Nephron (organoid): ENCODE data around the gene DPP6.

ENCODE experiments used
- H3K27ac Mint-ChIP-seq, 3 experiments: 2 replicates each; pipeline ENCODE4 v1.8.0; 2020; ENCODE audit warnings: mixed read lengths in 3 of 3, mild to moderate bottlenecking in 2 of 3, moderate library complexity in 1 of 3
- H3K27me3 Mint-ChIP-seq: 2 replicates; pipeline ENCODE4 v1.8.0; 2021; ENCODE audit warnings: low read depth, mild to moderate bottlenecking, moderate library complexity, mixed read lengths
- H3K36me3 Mint-ChIP-seq: 2 replicates; pipeline ENCODE4 v1.8.0; 2020; ENCODE audit warnings: low read depth, mixed read lengths
- H3K4me1 Mint-ChIP-seq: 2 replicates; pipeline ENCODE4 v1.8.0; 2020; ENCODE audit warnings: mixed read lengths
- H3K4me3 Mint-ChIP-seq, 3 experiments: 2 replicates each; pipeline ENCODE4 v1.8.0; 2020; ENCODE audit warnings: mild to moderate bottlenecking in 3 of 3, mixed read lengths in 3 of 3, moderate library complexity in 2 of 3
- H3K9me3 Mint-ChIP-seq: 2 replicates; pipeline ENCODE4 v1.8.0; 2020; ENCODE audit warnings: mixed read lengths
- TF ChIP-seq, protein P1 (sequence below), 3 experiments: fragments of 200-600 bp; sonication (generic); IDR thresholded peaks; one replicate each; pipeline ENCODE4 v1.5.0; 2021; ENCODE audit warnings: antibody characterized with exemption in 3 of 3; ENCODE audit not compliant: unreplicated experiment in 3 of 3

The DPP6 gene

DNA sequence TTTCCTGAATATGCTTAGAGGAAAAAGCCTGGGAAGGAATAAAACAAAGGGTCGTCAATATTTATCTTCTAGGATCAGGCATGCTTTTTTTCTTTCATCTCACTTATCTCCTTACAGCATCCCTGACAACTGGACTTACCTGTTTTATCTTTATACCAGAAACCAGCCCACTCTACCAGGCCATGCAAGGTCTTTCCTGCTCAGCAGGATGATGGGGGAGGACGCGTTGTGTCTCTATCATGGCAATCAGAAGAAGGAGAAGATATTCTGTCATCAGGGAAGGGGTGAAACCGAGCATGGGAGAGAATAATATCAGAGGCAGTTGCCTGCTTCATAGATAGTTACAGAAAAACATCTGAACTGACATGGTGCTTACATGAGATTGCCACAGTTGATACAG is 445.6 kb downstream of the DPP6 start:
- Mint-ChIP-seq H3K27me3 (peaks cover 5% of the 10 kb centered on the region), H3K4me3 (no peak overlapping the region), H3K4me1 (no peaks in the 10 kb centered on the region), H3K9me3 (peaks cover 16% of the 10 kb centered on the region), H3K27ac (no peak overlapping the region), H3K36me3 (no peaks in the 10 kb centered on the region)
- TF ChIP-seq, protein P1, sequence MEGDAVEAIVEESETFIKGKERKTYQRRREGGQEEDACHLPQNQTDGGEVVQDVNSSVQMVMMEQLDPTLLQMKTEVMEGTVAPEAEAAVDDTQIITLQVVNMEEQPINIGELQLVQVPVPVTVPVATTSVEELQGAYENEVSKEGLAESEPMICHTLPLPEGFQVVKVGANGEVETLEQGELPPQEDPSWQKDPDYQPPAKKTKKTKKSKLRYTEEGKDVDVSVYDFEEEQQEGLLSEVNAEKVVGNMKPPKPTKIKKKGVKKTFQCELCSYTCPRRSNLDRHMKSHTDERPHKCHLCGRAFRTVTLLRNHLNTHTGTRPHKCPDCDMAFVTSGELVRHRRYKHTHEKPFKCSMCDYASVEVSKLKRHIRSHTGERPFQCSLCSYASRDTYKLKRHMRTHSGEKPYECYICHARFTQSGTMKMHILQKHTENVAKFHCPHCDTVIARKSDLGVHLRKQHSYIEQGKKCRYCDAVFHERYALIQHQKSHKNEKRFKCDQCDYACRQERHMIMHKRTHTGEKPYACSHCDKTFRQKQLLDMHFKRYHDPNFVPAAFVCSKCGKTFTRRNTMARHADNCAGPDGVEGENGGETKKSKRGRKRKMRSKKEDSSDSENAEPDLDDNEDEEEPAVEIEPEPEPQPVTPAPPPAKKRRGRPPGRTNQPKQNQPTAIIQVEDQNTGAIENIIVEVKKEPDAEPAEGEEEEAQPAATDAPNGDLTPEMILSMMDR (IDR thresholded peaks at IDR 0.05; ENCODE audit: unreplicated experiment in 3 of 3) = no peak

DNA sequence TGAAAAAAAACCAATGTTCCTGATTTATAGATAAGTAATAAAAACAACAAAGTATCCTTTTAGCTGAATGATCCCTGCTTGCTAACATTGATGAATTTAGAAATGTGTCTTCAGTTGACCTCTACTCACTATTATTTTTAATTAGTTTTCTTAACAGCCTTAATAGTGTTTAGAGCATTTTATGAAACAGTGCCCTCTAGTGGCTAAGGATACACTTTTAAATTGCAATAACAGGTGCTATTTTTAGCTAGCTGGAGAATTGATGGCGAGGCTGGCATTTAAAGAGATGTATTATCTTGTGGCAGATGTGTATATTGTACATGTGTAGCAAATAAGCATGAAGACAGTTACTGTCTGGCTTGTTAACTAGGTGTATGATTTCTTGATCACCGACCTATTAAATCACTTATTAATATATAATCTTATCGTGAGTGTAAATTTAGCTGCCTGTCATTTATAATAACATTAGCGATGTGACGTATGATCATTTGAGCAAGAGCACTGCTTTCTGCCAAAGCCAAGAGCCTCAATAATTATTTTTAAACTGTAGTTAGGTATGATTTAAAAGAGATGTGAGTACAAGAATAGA is 451.9 kb downstream of the DPP6 start:
- Mint-ChIP-seq H3K4me3 (no peak overlapping the region), H3K4me1 (no peaks in the 10 kb centered on the region), H3K27me3 (no peaks in the 10 kb centered on the region), H3K9me3 (peaks cover 16% of the 10 kb centered on the region), H3K27ac (no peak overlapping the region), H3K36me3 (no peaks in the 10 kb centered on the region)
- TF ChIP-seq, protein P1 (IDR thresholded peaks at IDR 0.05; ENCODE audit: unreplicated experiment in 3 of 3) = peak; percentile 60 to 77 (median 71)

GRCh38 chr7:154504918-154505317 is 452.7 kb downstream of the DPP6 start:
- no peak overlapping the region for H3K4me3 Mint-ChIP-seq
- no peaks in the 10 kb centered on the region for H3K36me3 Mint-ChIP-seq
- H3K27me3 Mint-ChIP-seq = no peaks in the 10 kb centered on the region
- H3K4me1 Mint-ChIP-seq = no peaks in the 10 kb centered on the region
- peaks cover 19% of the 10 kb centered on the region for H3K9me3 Mint-ChIP-seq
- TF ChIP-seq, protein P1 (IDR thresholded peaks at IDR 0.05; ENCODE audit: unreplicated experiment in 3 of 3) = no peak
- H3K27ac Mint-ChIP-seq = no peak overlapping the region

- TF ChIP-seq, protein P1 (IDR thresholded peaks at IDR 0.05; ENCODE audit: unreplicated experiment in 3 of 3) = no peak
- Mint-ChIP-seq H3K27me3 (no peaks in the 10 kb centered on the region), H3K4me1 (no peaks in the 10 kb centered on the region), H3K27ac (no peak overlapping the region), H3K4me3 (no peak overlapping the region), H3K9me3 (peaks cover 17% of the 10 kb centered on the region), H3K36me3 (no peaks in the 10 kb centered on the region)
These were observed 453.2 kb downstream of the DPP6 start for GRCh38 chr7:154505362-154505761.

- Mint-ChIP-seq H3K27me3 (no peaks in the 10 kb centered on the region), H3K27ac (no peak overlapping the region), H3K9me3 (peaks cover 3% of the 10 kb centered on the region), H3K36me3 (no peaks in the 10 kb centered on the region), H3K4me1 (no peaks in the 10 kb centered on the region), H3K4me3 (no peak overlapping the region)
- TF ChIP-seq, protein P1 (IDR thresholded peaks at IDR 0.05; ENCODE audit: unreplicated experiment in 3 of 3) = no peak
These were observed 457.0 kb downstream of the DPP6 start for GRCh38 chr7:154509192-154509591.

DNA sequence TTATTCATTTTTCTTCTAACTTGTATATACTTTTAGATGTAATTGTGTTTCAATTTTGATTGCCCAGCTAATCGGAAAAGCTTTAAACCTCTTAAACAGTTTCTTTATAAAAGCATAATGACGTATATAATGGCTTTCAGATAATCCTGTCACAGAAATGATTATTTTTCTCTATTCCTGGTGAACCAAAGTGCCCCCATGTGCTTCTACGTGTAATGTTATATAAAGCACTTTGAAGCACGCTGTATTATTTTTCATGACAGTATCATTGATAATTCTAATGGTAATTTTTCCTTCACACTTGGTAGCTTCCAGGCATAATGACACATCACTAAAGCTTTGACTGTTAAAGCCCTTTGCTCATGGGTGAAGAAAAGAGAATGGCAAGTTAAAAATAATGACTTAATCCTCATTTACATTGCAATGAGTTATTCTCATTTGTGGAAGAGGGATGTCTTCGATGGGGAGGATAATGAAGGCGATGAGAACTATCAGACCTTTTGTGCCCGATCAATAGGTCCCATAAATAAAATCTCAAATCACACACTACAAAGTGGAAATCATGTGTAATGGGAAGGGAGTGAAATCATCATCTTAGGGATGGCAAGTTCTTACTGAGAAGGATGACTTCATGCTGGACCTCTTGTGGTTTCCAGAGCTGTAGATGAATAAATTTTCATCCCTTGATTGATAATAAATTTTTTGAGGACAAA is 460.1 kb downstream of the DPP6 start:
- Mint-ChIP-seq H3K36me3 (no peaks in the 10 kb centered on the region), H3K9me3 (peaks cover 3% of the 10 kb centered on the region), H3K27me3 (no peaks in the 10 kb centered on the region), H3K4me1 (no peaks in the 10 kb centered on the region), H3K4me3 (no peak overlapping the region), H3K27ac (no peak overlapping the region)
- TF ChIP-seq, protein P1 (IDR thresholded peaks at IDR 0.05; ENCODE audit: unreplicated experiment in 3 of 3) = no peak
